GM23338 (cell line): Measurements from ENCODE around the gene CCDC170.

Experiments
- CREB1 ChIP-seq: fragments of 250-450 bp; sonication (Bioruptor Pico); IDR thresholded peaks from 2 replicates; pipeline ENCODE4 v1.5.0; 2020; ENCODE audit warnings: low read depth, mild to moderate bottlenecking, moderate library complexity
- EZH2phosphoT487 ChIP-seq: fragments of 200-600 bp; sonication (generic); IDR thresholded peaks from one replicate; pipeline ENCODE4 v1.8.1; 2018; ENCODE audit warnings: antibody characterized with exemption; ENCODE audit not compliant: unreplicated experiment
- TF ChIP-seq, protein P1 (sequence below), 2 experiments: fragments of 200-600 bp in 1 of 2; sonication (generic) in 1 of 2; conservative IDR thresholded peaks; 2 replicates each; pipeline versions ENCODE4 v1.5.1 to v1.6.1; 2016 to 2017; ENCODE audit warnings: antibody characterized with exemption in 2 of 2, low read depth in 2 of 2, mild to moderate bottlenecking in 2 of 2, moderate library complexity in 1 of 2

DNA sequence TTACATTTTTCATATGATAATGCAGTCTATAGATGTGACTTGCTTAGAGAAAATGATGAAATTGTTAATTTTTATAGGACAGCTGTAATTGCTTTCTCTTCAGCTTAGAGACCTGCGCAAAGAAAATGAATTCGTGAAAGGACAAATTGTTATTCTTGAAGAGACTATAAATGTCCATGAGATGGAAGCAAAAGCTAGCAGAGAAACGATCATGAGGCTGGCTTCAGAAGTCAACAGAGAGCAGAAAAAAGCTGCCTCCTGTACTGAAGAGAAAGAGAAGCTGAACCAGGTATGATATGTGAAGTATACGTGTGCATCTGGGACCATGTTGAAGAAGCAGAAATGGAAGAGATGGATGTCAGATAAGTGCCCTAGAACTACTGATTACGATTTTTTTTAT lies 54.4 kb downstream of the CCDC170 start:
- TF ChIP-seq, protein P1, sequence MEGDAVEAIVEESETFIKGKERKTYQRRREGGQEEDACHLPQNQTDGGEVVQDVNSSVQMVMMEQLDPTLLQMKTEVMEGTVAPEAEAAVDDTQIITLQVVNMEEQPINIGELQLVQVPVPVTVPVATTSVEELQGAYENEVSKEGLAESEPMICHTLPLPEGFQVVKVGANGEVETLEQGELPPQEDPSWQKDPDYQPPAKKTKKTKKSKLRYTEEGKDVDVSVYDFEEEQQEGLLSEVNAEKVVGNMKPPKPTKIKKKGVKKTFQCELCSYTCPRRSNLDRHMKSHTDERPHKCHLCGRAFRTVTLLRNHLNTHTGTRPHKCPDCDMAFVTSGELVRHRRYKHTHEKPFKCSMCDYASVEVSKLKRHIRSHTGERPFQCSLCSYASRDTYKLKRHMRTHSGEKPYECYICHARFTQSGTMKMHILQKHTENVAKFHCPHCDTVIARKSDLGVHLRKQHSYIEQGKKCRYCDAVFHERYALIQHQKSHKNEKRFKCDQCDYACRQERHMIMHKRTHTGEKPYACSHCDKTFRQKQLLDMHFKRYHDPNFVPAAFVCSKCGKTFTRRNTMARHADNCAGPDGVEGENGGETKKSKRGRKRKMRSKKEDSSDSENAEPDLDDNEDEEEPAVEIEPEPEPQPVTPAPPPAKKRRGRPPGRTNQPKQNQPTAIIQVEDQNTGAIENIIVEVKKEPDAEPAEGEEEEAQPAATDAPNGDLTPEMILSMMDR (conservative IDR thresholded peaks at IDR 0.05; ENCODE audit: low read depth in 2 of 2), result no peak
- TF ChIP-seq EZH2phosphoT487 (no peak), CREB1 (no peak)
